Natural killer cell (primary cell): ENCODE measurements around the gene PINLYP. TPM values are rescaled to one million over a fixed set of nuclear protein-coding genes. Genes with fewer than 3 reads are reported as not detected.

Experiments
- ATAC-seq, 3 donors: fragments of 150-1000 bp in 2 of 3; fragments of 200-7000 bp in 1 of 3; cut with Tn5 transposase; 1 replicate in 1 of 3; 2 replicates in 2 of 3; pipeline ENCODE4 v1.10.0; 2021; ENCODE audit warnings: mild to moderate bottlenecking in 2 of 3, moderate library complexity in 2 of 3
- DNase-seq, 2 donors: peaks; one replicate each; pipeline versions ENCODE4 v3.0.0 to v3.0.0-alpha.2; 2013 to 2021; ENCODE audit warnings: mixed read lengths in 1 of 2
- H3K27ac ChIP-seq: one replicate; pipeline ENCODE4 v1.5.1; 2013; ENCODE audit warnings: mild to moderate bottlenecking, low read length
- H3K27me3 ChIP-seq: one replicate; pipeline ENCODE4 v1.6.1; 2013; ENCODE audit warnings: low read length; ENCODE audit not compliant: control insufficient read depth, insufficient read depth
- H3K36me3 ChIP-seq: one replicate; pipeline ENCODE4 v1.6.1; 2013; ENCODE audit warnings: low read length; ENCODE audit not compliant: control insufficient read depth, insufficient read depth
- H3K4me1 ChIP-seq: one replicate; pipeline ENCODE4 v1.6.1; 2013; ENCODE audit warnings: low read length; ENCODE audit not compliant: control insufficient read depth, insufficient read depth
- H3K4me3 ChIP-seq: one replicate; pipeline ENCODE4 v1.5.1; 2013; ENCODE audit warnings: low read length
- H3K9me3 ChIP-seq: one replicate; pipeline ENCODE4 v1.6.1; 2013; ENCODE audit warnings: low read length; ENCODE audit not compliant: control insufficient read depth, insufficient read depth
- H3K27ac Mint-ChIP-seq, 2 donors: one replicate each; pipeline ENCODE4 v1.8.0; 2022; ENCODE audit warnings: mild to moderate bottlenecking in 2 of 2, mixed read lengths in 2 of 2, moderate library complexity in 1 of 2
- H3K27me3 Mint-ChIP-seq, 2 donors: one replicate each; pipeline ENCODE4 v1.8.0; 2022; ENCODE audit warnings: low read depth in 2 of 2, mixed read lengths in 2 of 2
- H3K36me3 Mint-ChIP-seq: one replicate; pipeline ENCODE4 v1.8.0; 2022; ENCODE audit warnings: mixed read lengths
- H3K4me1 Mint-ChIP-seq, 2 donors: one replicate each; pipeline ENCODE4 v1.8.0; 2022; ENCODE audit warnings: mixed read lengths in 2 of 2
- H3K4me3 Mint-ChIP-seq: one replicate; pipeline ENCODE4 v1.8.0; 2022; ENCODE audit warnings: mild to moderate bottlenecking, moderate library complexity, mixed read lengths
- H3K9me3 Mint-ChIP-seq, 2 donors: one replicate each; pipeline ENCODE4 v1.8.0; 2022; ENCODE audit warnings: mixed read lengths in 2 of 2
- WGBS: methylation state at CpG from one replicate; pipeline ENCODE4 v1.1.7; 2013; ENCODE audit warnings: missing lambda C conversion rate; ENCODE audit not compliant: insufficient coverage; 5-methylcytosine and 5-hydroxymethylcytosine counted together
- intact Hi-C: fragments of 100-400 bp; cut with micrococcal nuclease; formaldehyde crosslinking; loops from one replicate; pipeline ENCODE4 v1.14.2; 2022
- total RNA-seq, 4 donors: library from RNA; stranded (reverse); fragments of 120-200 nt in 1 of 4; gene quantifications; one replicate each; pipeline versions ENCODE4 v1.2.3 to v1.2.4, GENCODE V29; 2013 to 2022
- TF ChIP-seq, protein P1 (sequence below): fragments of 200-600 bp; IDR thresholded peaks from one replicate; pipeline ENCODE4 v1.8.0; 2022; ENCODE audit warnings: antibody characterized with exemption

The PINLYP gene
- total RNA-seq, 3 donors from 2014 or later (not counting 1 experiment from before 2014, with no cell fraction given), result 1.7 to 3.0 (median 2.4) TPM

DNA sequence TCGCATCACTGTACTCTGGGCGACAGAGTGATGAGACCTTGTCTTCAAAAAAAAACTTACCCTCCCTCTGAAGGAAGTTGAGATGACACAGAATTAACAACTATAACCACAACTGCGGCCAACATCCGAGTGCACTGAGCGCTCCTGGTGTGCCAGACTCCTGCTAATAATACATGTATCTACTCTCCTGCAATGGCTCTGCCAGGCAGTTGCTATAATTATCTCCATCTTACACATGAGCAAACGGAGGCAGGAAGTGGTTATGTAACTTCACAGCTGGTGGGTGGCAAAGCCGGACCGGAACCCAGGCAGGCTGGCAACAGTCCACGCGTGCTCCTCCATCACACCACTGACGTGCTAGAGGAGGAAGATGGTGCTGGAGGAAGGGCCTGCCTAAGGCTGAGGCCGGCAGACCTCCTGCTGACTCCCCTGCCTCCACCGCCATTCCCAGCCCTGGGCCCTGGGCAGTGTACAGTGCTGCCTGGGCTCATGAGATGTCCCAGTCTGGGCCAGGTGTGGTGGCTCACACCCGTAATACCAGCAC lies 12.8 kb upstream of the PINLYP start:
- H3K27ac Mint-ChIP-seq, result peak overlapping the region; percentile 89 to 96
- TF ChIP-seq, protein P1, sequence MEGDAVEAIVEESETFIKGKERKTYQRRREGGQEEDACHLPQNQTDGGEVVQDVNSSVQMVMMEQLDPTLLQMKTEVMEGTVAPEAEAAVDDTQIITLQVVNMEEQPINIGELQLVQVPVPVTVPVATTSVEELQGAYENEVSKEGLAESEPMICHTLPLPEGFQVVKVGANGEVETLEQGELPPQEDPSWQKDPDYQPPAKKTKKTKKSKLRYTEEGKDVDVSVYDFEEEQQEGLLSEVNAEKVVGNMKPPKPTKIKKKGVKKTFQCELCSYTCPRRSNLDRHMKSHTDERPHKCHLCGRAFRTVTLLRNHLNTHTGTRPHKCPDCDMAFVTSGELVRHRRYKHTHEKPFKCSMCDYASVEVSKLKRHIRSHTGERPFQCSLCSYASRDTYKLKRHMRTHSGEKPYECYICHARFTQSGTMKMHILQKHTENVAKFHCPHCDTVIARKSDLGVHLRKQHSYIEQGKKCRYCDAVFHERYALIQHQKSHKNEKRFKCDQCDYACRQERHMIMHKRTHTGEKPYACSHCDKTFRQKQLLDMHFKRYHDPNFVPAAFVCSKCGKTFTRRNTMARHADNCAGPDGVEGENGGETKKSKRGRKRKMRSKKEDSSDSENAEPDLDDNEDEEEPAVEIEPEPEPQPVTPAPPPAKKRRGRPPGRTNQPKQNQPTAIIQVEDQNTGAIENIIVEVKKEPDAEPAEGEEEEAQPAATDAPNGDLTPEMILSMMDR, result no peak
- no peaks in the 10 kb centered on the region for H3K36me3 Mint-ChIP-seq
- Histone ChIP-seq H3K9me3 (no peaks in the 10 kb centered on the region), H3K27me3 (no peaks in the 10 kb centered on the region), H3K36me3 (peaks cover 6% of the 10 kb centered on the region), H3K4me1 (peaks cover 44% of the 10 kb centered on the region), H3K4me3 (no peak overlapping the region), H3K27ac (peak overlapping the region; percentile 96)
- H3K9me3 Mint-ChIP-seq, result no peaks in the 10 kb centered on the region
- WGBS, result 1% methylated on average over 14 of the region's 14 CpGs
- H3K4me3 Mint-ChIP-seq, result peak overlapping the region; percentile 83
- ATAC-seq (peak; percentile 88 to 96 (median 92)), DNase-seq (peak; percentile 81 to 93)
- intact Hi-C loops, result loop anchor here (1.0 to 2.0 kb wide), 2 partner anchors 30 to 34 kb away; partner anchors contain the start of genes IRGQ, ZNF575 and ZNF576
- H3K4me1 Mint-ChIP-seq, result peaks cover 50 to 54% of the 10 kb centered on the region in 2 donors
- no peaks in the 10 kb centered on the region for H3K27me3 Mint-ChIP-seq

DNA sequence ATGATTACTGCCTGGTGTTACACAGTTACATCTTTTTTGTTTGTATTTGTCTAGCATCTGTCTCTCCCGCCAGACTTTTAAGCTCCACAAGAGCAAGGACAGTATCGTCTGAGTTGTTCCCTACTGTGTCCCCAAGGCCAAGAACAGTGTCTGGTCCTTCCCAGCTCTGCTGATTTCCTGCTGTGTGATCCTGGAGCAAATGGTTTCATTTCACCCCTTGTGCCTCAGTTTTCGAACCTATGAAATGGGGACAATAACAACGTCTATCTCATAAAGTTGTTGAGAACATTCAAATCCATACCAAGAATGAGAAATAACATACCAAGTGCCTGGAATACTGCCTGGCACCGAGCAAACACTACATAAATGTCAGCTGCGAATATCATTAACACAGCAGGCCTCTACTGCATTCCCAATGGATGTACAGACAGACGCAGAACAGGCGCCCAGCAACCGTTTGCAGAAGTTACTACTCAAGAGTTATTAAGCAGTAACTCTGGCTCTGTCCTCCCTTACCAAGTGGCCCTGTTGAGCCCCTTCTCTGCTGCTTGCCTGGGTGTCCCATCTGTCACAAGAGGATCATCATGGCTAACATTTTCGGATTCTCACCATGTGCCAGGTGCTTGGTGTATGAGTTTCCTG lies 11.7 kb upstream of the PINLYP start:
- WGBS, result 85% methylated on average over 10 of the region's 10 CpGs
- intact Hi-C loops, result loop anchor here (2.0 kb wide), 1 partner anchor 31 kb away; the partner anchor contains the start of gene ZNF575
- Mint-ChIP-seq H3K4me1 (peaks cover 50 to 54% of the 10 kb centered on the region in 2 donors), H3K9me3 (no peaks in the 10 kb centered on the region), H3K36me3 (no peaks in the 10 kb centered on the region), H3K4me3 (peak overlapping the region; percentile 33), H3K27me3 (no peaks in the 10 kb centered on the region), H3K27ac (peak overlapping the region; percentile 89 to 96)
- Histone ChIP-seq H3K4me3 (no peak overlapping the region), H3K27ac (peak overlapping the region; percentile 96), H3K4me1 (peaks cover 44% of the 10 kb centered on the region), H3K27me3 (no peaks in the 10 kb centered on the region), H3K36me3 (peaks cover 3% of the 10 kb centered on the region), H3K9me3 (no peaks in the 10 kb centered on the region)
- no peak for DNase-seq
- no peak for ATAC-seq
- TF ChIP-seq, protein P1, result no peak

GRCh38 chr19:43564800-43565199 lies 10.8 kb upstream of the PINLYP start:
- Mint-ChIP-seq H3K4me3 (no peak overlapping the region), H3K27me3 (no peaks in the 10 kb centered on the region), H3K36me3 (no peaks in the 10 kb centered on the region), H3K27ac (peak overlapping the region; percentile 89 to 96), H3K9me3 (no peaks in the 10 kb centered on the region), H3K4me1 (peaks cover 50 to 54% of the 10 kb centered on the region in 2 donors)
- Histone ChIP-seq H3K4me1 (peaks cover 44% of the 10 kb centered on the region), H3K27me3 (no peaks in the 10 kb centered on the region), H3K27ac (no peak overlapping the region), H3K4me3 (no peak overlapping the region), H3K36me3 (no peaks in the 10 kb centered on the region), H3K9me3 (no peaks in the 10 kb centered on the region)
- 68% methylated on average over 9 of the region's 9 CpGs for WGBS
- intact Hi-C loops, result no loop called here
- ATAC-seq, result no peak
- TF ChIP-seq, protein P1, result no peak
- DNase-seq, result peak in 1 of 2 donors; percentile 28
